HCT116 (cell line): ENCODE data around the gene CWC27. TPM values are rescaled to one million over a fixed set of nuclear protein-coding genes. Genes with fewer than 3 reads are reported as not detected.

ENCODE experiments used
- ATAC-seq: fragments of 200-7000 bp; cut with Tn5 transposase; 2 replicates; pipeline ENCODE4 v1.9.1; 2020; ENCODE audit warnings: mild to moderate bottlenecking, moderate library complexity
- Bru-seq: library from RNA; stranded (reverse); fragments of 400-500 nt; gene quantifications from one replicate; lab custom pipeline; 2021; lab: Mats Ljungman, UMichigan
- BruChase-seq, 2 experiments: library from RNA; stranded (reverse); fragments of 400-500 nt; gene quantifications; one replicate each; lab custom pipeline; 2021; lab: Mats Ljungman, UMichigan
- BruUV-seq: library from RNA; stranded (reverse); fragments of 400-500 nt; replicated peaks from 2 replicates; lab custom pipeline; 2021; lab: Mats Ljungman, UMichigan
- CTCF ChIA-PET: fragments of 300-600 bp; sonication (Branson Sonifier 250); formaldehyde crosslinking; loops from one replicate; lab custom pipeline; 2021; ENCODE audit warnings: antibody characterized with exemption; lab: Charles Lee
- POLR2A ChIA-PET: fragments of 300-600, 350-600 bp; sonication (Branson Sonifier 250); formaldehyde crosslinking; loops from one replicate; lab custom pipeline; 2021; ENCODE audit warnings: antibody characterized with exemption; lab: Charles Lee
- RAD21 ChIA-PET, 2 experiments: fragments of 300-600 bp; sonication (Branson Sonifier 250); formaldehyde crosslinking; loops; one replicate each; lab custom pipeline; 2023; ENCODE audit warnings: low total read pairs in 2 of 2; ENCODE audit not compliant: uncharacterized antibody in 2 of 2, unreplicated experiment in 2 of 2, low non-redundant PET in 1 of 2; lab: Charles Lee
- DNase-seq: peaks from one replicate; pipeline ENCODE4 v3.0.0-alpha.2; 2010; ENCODE audit warnings: low read depth, low spot score
- H2AFZ ChIP-seq: fragments of 200-600 bp; shearing (Covaris generic), sonication (generic); 2 replicates; pipeline ENCODE4 v1.6.1; 2017; ENCODE audit warnings: low read depth, mixed run types, mixed read lengths, antibody characterized with exemption, low read length; ENCODE audit not compliant: poor library complexity, severe bottlenecking
- H3K27ac ChIP-seq: 2 replicates; pipeline ENCODE4 v1.5.1; 2012; ENCODE audit warnings: low read depth, low read length
- H3K27me3 ChIP-seq: fragments of 200-600 bp; sonication (generic); 2 replicates; pipeline ENCODE4 v1.6.1; 2016; ENCODE audit warnings: mixed run types, low read length, mixed read lengths; ENCODE audit not compliant: insufficient read depth
- H3K36me3 ChIP-seq, 2 experiments: fragments of 200-500 bp in 1 of 2; fragments of 200-600 bp in 1 of 2; sonication (Bioruptor generic) in 1 of 2; sonication (generic) in 1 of 2; 2 replicates each; pipeline versions ENCODE4 v1.5.1 to v1.6.1; 2014 to 2016; ENCODE audit warnings: low read length in 2 of 2, inconsistent platforms in 1 of 2, mixed read lengths in 1 of 2, mixed run types in 1 of 2; ENCODE audit not compliant: insufficient read depth in 2 of 2, control insufficient read depth in 1 of 2
- H3K4me1 ChIP-seq, 2 experiments: fragments of 200-600 bp in 1 of 2; sonication (generic) in 1 of 2; 2 replicates each; pipeline versions ENCODE4 v1.5.1 to v1.6.1; 2012 to 2017; ENCODE audit warnings: low read length in 2 of 2, inconsistent platforms in 1 of 2, mild to moderate bottlenecking in 1 of 2, mixed read lengths in 1 of 2, mixed run types in 1 of 2, moderate library complexity in 1 of 2; ENCODE audit not compliant: insufficient read depth in 2 of 2, control insufficient read depth in 1 of 2
- H3K4me2 ChIP-seq: fragments of 200-600 bp; sonication (generic); 2 replicates; pipeline ENCODE4 v1.6.1; 2017; ENCODE audit warnings: mixed run types, low read length, mixed read lengths
- H3K4me3 ChIP-seq, 2 experiments: fragments of 200-600 bp in 1 of 2; sonication (generic) in 1 of 2; replicated peaks in 1 of 2; 2 replicates each; pipeline ENCODE4 v1.5.1; 2011 to 2016; ENCODE audit warnings: low read length in 2 of 2, control low read depth in 1 of 2, low read depth in 1 of 2, mild to moderate bottlenecking in 1 of 2, mixed read lengths in 1 of 2, mixed run types in 1 of 2
- H3K79me2 ChIP-seq: fragments of 200-600 bp; sonication (generic); 2 replicates; pipeline ENCODE4 v1.6.1; 2017; ENCODE audit warnings: mild to moderate bottlenecking, mixed run types, low read length, moderate library complexity, mixed read lengths; ENCODE audit not compliant: insufficient read depth
- H3K9ac ChIP-seq: fragments of 200-600 bp; sonication (generic); 2 replicates; pipeline ENCODE4 v1.6.1; 2016; ENCODE audit warnings: low read length, mixed read lengths
- H3K9me2 ChIP-seq: fragments of 200-600 bp; sonication (generic), shearing (Covaris generic); 2 replicates; pipeline ENCODE4 v1.6.1; 2017; ENCODE audit warnings: mixed run types, mild to moderate bottlenecking, moderate library complexity; ENCODE audit not compliant: insufficient read depth
- H3K9me3 ChIP-seq, 2 experiments: fragments of 200-500 bp in 1 of 2; fragments of 200-600 bp in 1 of 2; sonication (Bioruptor generic) in 1 of 2; sonication (generic) in 1 of 2; 2 replicates each; pipeline ENCODE4 v1.6.1; 2014 to 2017; ENCODE audit warnings: low read length in 2 of 2, mixed read lengths in 2 of 2, inconsistent platforms in 1 of 2, low read depth in 1 of 2, mild to moderate bottlenecking in 1 of 2, mixed run types in 1 of 2, moderate library complexity in 1 of 2; ENCODE audit not compliant: control insufficient read depth in 1 of 2, insufficient read depth in 1 of 2
- H4K20me1 ChIP-seq: fragments of 200-600 bp; sonication (generic), shearing (Covaris generic); 2 replicates; pipeline ENCODE4 v1.6.1; 2017; ENCODE audit warnings: mixed run types, mild to moderate bottlenecking, moderate library complexity; ENCODE audit not compliant: insufficient read depth
- CBX3 ChIP-seq: IDR thresholded peaks from 2 replicates; pipeline ENCODE4 v1.6.1; 2012; ENCODE audit warnings: low read depth
- CEBPB ChIP-seq: IDR thresholded peaks from 2 replicates; pipeline ENCODE4 v1.6.1; 2012; ENCODE audit warnings: low read depth
- EGR1 ChIP-seq: IDR thresholded peaks from 2 replicates; pipeline ENCODE4 v1.6.1; 2012; ENCODE audit warnings: low read depth
- ELF1 ChIP-seq: IDR thresholded peaks from 2 replicates; pipeline ENCODE4 v1.6.1; 2012; ENCODE audit warnings: low read depth, borderline replicate concordance
- EZH2 ChIP-seq: fragments of 200-600 bp; sonication (generic); IDR thresholded peaks from 2 replicates; pipeline ENCODE4 v1.6.1; 2017; ENCODE audit warnings: antibody characterized with exemption, mixed run types
- EZH2phosphoT487 ChIP-seq: fragments of 200-600 bp; IDR thresholded peaks from 2 replicates; pipeline ENCODE4 v1.6.1; 2018; ENCODE audit warnings: antibody characterized with exemption, borderline replicate concordance
- JUND ChIP-seq: IDR thresholded peaks from 2 replicates; pipeline ENCODE4 v1.6.1; 2012
- POLR2A ChIP-seq: IDR thresholded peaks from 2 replicates; pipeline ENCODE4 v1.7.0; 2011; ENCODE audit warnings: borderline replicate concordance; ENCODE audit not compliant: insufficient read depth, insufficient read length; ENCODE audit errors: extremely low read depth
- POLR2AphosphoS5 ChIP-seq: IDR thresholded peaks from 2 replicates; pipeline ENCODE4 v1.6.1; 2011; ENCODE audit warnings: mild to moderate bottlenecking, low read depth, low read length, moderate library complexity
- SIN3A ChIP-seq: IDR thresholded peaks from 2 replicates; pipeline ENCODE4 v1.6.1; 2012; ENCODE audit warnings: low read depth
- SP1 ChIP-seq: IDR thresholded peaks from 2 replicates; pipeline ENCODE4 v1.6.1; 2012; ENCODE audit warnings: low read depth
- SRF ChIP-seq: IDR thresholded peaks from 2 replicates; pipeline ENCODE4 v1.6.1; 2012; ENCODE audit warnings: low read depth
- TCF7L2 ChIP-seq: IDR thresholded peaks from 2 replicates; pipeline ENCODE4 v1.7.0; 2011; ENCODE audit warnings: borderline replicate concordance, inconsistent platforms; ENCODE audit not compliant: insufficient read depth, insufficient read length; ENCODE audit errors: extremely low read depth
- YY1 ChIP-seq: IDR thresholded peaks from 2 replicates; pipeline ENCODE4 v1.6.1; 2011; ENCODE audit warnings: low read length, low read depth, moderate library complexity, mild to moderate bottlenecking; ENCODE audit not compliant: insufficient replicate concordance; ENCODE audit errors: extremely low read depth
- ZFX ChIP-seq: fragments of 450-650 bp; IDR thresholded peaks from 2 replicates; pipeline ENCODE4 v1.6.1; 2017
- intact Hi-C: fragments of 100-400 bp; cut with micrococcal nuclease; formaldehyde crosslinking; loops from 2 replicates; pipeline ENCODE4 v1.10.0; 2022
- long read RNA-seq: library from polyadenylated mRNA; unstranded; transcript quantifications from one replicate; pipeline ENCODE4 v2.0.0, GENCODE V29; 2021; ENCODE audit not compliant: unreplicated experiment
- polyA plus RNA-seq: library from polyadenylated mRNA; unstranded; fragments of >200 nt; gene quantifications from 2 replicates; pipeline ENCODE4 v1.2.1, GENCODE V29; 2012; ENCODE audit warnings: missing spikeins
- total RNA-seq: library from RNA; stranded (reverse); gene quantifications from one replicate; pipeline ENCODE4 v1.2.1, GENCODE V29; 2021; ENCODE audit not compliant: unreplicated experiment
- TF ChIP-seq, protein P1 (sequence below): IDR thresholded peaks from 2 replicates; pipeline ENCODE4 v1.6.1; 2012
- TF ChIP-seq, protein P2 (sequence below): IDR thresholded peaks from 2 replicates; pipeline ENCODE4 v1.6.1; 2012
- TF ChIP-seq, protein P3 (sequence below): IDR thresholded peaks from 2 replicates; pipeline ENCODE4 v1.6.1; 2011; ENCODE audit warnings: mild to moderate bottlenecking, low read length, moderate library complexity; ENCODE audit not compliant: insufficient replicate concordance; ENCODE audit errors: extremely low read depth

The CWC27 gene
- 29.1 TPM for total RNA-seq
- 13.7 and 16.2 TPM in 2 replicates for polyA plus RNA-seq
- percentile 70 among the genes with signal in this experiment for Bru-seq, nascent RNA
- BruChase-seq, experiment 1, labeled RNA remaining after a 6-hour chase = percentile 57 among the genes with signal in this experiment
- BruChase-seq, experiment 2, labeled RNA remaining after a 2-hour chase = percentile 54 among the genes with signal in this experiment
- long read RNA-seq, transcript CWC27-201 (14 exons, 2,078 nt) = major isoform, 24 of 44 reads
- long read RNA-seq, partial matches to known transcripts = 11 of 44 reads
- long read RNA-seq, other reads (novel, unspliced or antisense) = 9 of 44 reads

DNA sequence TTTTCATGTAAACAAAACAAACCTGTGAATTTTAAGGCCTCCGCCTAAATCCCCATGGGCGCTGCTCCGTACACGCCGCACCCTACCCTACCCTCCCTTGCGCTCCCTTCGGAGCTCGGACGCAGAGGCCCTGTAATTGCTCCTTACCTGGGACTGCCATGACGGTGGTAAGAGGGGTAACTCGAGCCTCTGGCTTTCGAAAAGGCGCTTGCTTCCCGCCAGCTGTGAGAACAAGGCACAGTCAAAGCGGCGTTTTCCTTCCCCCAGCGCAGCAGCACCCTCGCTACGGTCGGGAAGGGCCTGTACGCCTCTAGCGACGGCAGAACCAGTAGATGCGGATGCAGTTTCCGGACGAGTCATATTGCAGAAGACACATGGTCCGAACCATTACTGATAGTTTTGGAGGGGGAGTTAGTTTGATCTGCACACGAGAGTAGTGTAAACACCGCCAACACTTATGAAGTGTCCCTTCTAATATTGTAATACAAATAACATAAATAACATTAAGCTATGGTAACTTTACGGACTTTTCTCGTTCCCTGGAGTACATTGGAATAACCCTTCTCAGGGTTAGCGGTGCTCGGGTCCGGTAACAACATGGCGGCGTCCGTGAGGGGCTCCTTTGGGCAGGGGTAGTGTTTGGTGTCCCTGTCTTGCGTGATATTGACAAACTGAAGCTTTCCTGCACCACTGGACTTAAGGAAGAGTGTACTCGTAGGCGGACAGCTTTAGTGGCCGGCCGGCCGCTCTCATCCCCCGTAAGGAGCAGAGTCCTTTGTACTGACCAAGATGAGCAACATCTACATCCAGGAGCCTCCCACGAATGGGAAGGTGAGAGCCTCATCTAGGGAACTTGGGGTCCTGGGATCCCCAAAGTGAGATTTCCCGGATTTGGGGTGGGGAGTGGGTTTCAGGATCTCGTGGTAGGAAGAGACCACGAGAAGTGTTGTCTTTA, at the start of gene CWC27, which contains the start of gene SREK1IP1:
Gene CWC27, plus strand, starts transcription at position 573 of the 955 bp plus-strand sequence. Its CDS starts 217 bp downstream, at position 790.
Gene SREK1IP1, minus strand, starts transcription at position 334 of the 955 bp plus-strand sequence. Its CDS starts 174 bp downstream, at position 160.
- Histone ChIP-seq H3K9ac (peak within 1 kb of the TSS; percentile 87), H3K4me1 (peaks cover 19 to 27% of the 10 kb centered on the region in 2 experiments; a peak in 3 of 4 replicates), H3K4me3 (peak within 1 kb of the TSS; percentile 88 to 98), H3K9me2 (no peaks in the 10 kb centered on the region), H3K27ac (peak within 1 kb of the TSS; percentile 70), H4K20me1 (no peaks in the 10 kb centered on the region), H3K4me2 (peak within 1 kb of the TSS; percentile 82), H3K36me3 (no peaks in the 10 kb centered on the region; a peak in 1 of 4 replicates), H3K79me2 (peaks cover 81% of the 10 kb centered on the region), H3K9me3 (no peaks in the 10 kb centered on the region), H3K27me3 (no peaks in the 10 kb centered on the region), H2AFZ (peak within 1 kb of the TSS; percentile 87)
- POLR2A ChIA-PET = no interaction called here
- intact Hi-C loops = no loop called here
- peak; percentile 85 for DNase-seq
- ATAC-seq = peak; percentile 95
- RAD21 ChIA-PET = no interaction called here
- CTCF ChIA-PET = no interaction called here
- TF ChIP-seq EZH2 (no peak), SP1 (peak; percentile 90), ELF1 (no peak; the same call in 1 of the 2 replicates), SIN3A (peak; percentile 73; the same call in 1 of the 2 replicates), YY1 (peak; percentile 93), POLR2AphosphoS5 (peak; percentile 77), TCF7L2 (peak; percentile 76), JUND (peak; percentile 80), CBX3 (peak; percentile 97), POLR2A (peak; percentile 43), ZFX (peak; percentile 95), EGR1 (peak; percentile 27; the same call in 1 of the 2 replicates), EZH2phosphoT487 (no peak), CEBPB (no peak), SRF (peak; percentile 54; the same call in 1 of the 2 replicates)
- TF ChIP-seq, protein P1, sequence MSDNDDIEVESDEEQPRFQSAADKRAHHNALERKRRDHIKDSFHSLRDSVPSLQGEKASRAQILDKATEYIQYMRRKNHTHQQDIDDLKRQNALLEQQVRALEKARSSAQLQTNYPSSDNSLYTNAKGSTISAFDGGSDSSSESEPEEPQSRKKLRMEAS = peak; percentile 75
- TF ChIP-seq, protein P2, sequence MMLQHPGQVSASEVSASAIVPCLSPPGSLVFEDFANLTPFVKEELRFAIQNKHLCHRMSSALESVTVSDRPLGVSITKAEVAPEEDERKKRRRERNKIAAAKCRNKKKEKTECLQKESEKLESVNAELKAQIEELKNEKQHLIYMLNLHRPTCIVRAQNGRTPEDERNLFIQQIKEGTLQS = no peak
- TF ChIP-seq, protein P3, sequence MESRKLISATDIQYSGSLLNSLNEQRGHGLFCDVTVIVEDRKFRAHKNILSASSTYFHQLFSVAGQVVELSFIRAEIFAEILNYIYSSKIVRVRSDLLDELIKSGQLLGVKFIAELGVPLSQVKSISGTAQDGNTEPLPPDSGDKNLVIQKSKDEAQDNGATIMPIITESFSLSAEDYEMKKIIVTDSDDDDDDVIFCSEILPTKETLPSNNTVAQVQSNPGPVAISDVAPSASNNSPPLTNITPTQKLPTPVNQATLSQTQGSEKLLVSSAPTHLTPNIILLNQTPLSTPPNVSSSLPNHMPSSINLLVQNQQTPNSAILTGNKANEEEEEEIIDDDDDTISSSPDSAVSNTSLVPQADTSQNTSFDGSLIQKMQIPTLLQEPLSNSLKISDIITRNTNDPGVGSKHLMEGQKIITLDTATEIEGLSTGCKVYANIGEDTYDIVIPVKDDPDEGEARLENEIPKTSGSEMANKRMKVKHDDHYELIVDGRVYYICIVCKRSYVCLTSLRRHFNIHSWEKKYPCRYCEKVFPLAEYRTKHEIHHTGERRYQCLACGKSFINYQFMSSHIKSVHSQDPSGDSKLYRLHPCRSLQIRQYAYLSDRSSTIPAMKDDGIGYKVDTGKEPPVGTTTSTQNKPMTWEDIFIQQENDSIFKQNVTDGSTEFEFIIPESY = peak; percentile 24
- TSS peak; percentile 79 for BruUV-seq
